ENCODE results near the gene NTN5.

The NTN5 gene

DNA sequence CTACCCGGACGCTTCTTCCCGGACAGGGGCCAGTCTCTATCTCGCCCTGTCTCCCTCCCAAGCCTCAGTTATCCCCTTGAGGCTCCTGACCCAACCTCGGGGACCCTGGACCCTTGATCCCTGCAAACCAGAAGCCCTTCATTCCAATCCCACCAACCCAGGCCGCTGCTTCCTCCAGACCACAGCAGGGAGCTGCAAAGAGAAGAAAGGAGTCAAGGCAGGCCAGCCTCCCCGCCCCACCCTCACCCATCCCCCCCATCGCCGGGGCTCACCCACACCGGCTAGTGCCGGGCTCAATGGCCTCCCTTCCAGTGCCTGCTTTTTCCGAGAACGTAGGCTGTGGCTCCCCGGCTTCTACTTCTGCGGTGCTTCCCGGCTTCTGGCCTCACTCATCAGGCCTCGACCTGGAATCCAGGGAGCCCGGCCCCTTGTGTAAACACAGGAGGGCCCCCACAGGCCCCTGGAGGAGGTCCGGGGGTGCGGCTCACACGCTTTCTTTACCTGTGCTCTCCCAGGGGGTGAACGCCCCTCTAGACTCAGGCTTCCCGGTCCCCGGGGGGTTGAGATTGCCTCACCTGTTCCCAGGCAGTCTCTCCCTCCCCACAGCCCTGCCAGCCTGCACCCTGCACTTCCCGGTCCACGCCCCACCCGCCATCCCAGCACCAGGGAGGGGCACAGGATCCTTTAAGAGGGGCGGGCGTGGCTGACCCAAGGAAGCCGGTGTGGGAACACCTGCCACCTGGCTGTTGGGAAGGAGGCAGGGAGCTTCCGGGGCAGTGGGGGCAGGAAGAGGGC, 58.2 kb downstream of the NTN5 start, which contains the start of gene FAM83E:
FAM83E (minus strand) TSS at position 641 of the 795 bp plus-strand sequence. CDS start 1,704 bp downstream, outside the sequence.
- DNase-seq, result no peak

- DNase-seq, result no peak
Measured at GRCh38 chr19:48613852-48614435, 58.9 kb downstream of the NTN5 start.

GRCh38 chr19:48613024-48613851, 59.6 kb downstream of the NTN5 start:
- DNase-seq, result no peak

DNA sequence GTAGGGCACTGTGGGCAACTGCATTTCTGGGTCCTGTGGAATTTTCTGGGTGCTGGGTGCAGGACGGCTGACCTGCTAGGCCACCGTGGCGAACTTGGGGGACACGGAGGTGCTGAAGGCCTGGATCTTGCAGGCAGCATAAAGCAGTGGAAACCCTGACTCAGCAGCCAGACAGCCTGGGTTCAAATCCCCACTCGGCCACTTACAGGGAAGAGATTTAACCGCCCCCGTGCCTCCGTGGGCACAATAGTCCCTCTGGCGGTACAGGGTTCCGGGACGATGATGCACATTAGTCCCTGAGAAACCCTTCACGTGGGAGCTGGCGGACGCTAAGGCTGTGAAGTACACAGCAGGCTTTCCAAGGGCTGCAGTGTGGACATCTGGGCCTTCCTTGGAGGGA, 60.9 kb downstream of the NTN5 start:
- DNase-seq, result no peak
